Suprapubic skin (tissue), 4 donors: ENCODE measurements around the gene ABCD4. TPM values are rescaled to one million over a fixed set of nuclear protein-coding genes. Genes with fewer than 3 reads are reported as not detected.

Experiments used
- DNase-seq, 2 donors: peaks; one replicate each; pipeline ENCODE4 v3.0.0-alpha.2; 2019; ENCODE audit warnings: low spot score in 2 of 2
- H3K27ac ChIP-seq: fragments of 200-600 bp; sonication (generic); one replicate; pipeline ENCODE4 v1.5.1; 2019
- H3K27me3 ChIP-seq: fragments of 200-600 bp; sonication (generic); one replicate; pipeline ENCODE4 v1.5.1; 2019
- H3K36me3 ChIP-seq: fragments of 200-600 bp; sonication (generic); one replicate; pipeline ENCODE4 v1.5.1; 2019
- H3K4me1 ChIP-seq: fragments of 200-600 bp; sonication (generic); one replicate; pipeline ENCODE4 v1.5.1; 2019
- H3K4me3 ChIP-seq: fragments of 200-600 bp; sonication (generic); one replicate; pipeline ENCODE4 v1.5.1; 2019; ENCODE audit warnings: mild to moderate bottlenecking
- H3K9me3 ChIP-seq: fragments of 200-600 bp; sonication (generic); one replicate; pipeline ENCODE4 v1.5.1; 2019
- EP300 ChIP-seq: sonication (generic); formaldehyde crosslinking; IDR thresholded peaks from one replicate; pipeline ENCODE4 v1.6.1; 2017; ENCODE audit warnings: antibody characterized with exemption
- POLR2A ChIP-seq, 2 donors: fragments of 450-650 bp; IDR thresholded peaks; one replicate each; pipeline ENCODE4 v1.6.1; 2017; ENCODE audit warnings: antibody characterized with exemption in 2 of 2, mild to moderate bottlenecking in 2 of 2, moderate library complexity in 2 of 2
- POLR2AphosphoS5 ChIP-seq, 3 donors: sonication (generic); formaldehyde crosslinking; IDR thresholded peaks; one replicate each; pipeline ENCODE4 v1.6.1; 2017; ENCODE audit warnings: antibody characterized with exemption in 3 of 3
- WGBS: methylation state at CpG from one replicate; pipeline ENCODE4 v1.1.5; 2018; 5-methylcytosine and 5-hydroxymethylcytosine counted together
- total RNA-seq, 4 donors: library from RNA; depleted of rRNA; stranded (reverse); fragments of >200 nt; gene quantifications; one replicate each; pipeline ENCODE4 v1.1.0, GENCODE V29; 2016
- TF ChIP-seq, protein P1 (sequence below), 2 donors: fragments of 200-600 bp in 1 of 2; fragments of 450-650 bp in 1 of 2; sonication (generic) in 1 of 2; IDR thresholded peaks; one replicate each; pipeline ENCODE4 v1.5.1; 2016 to 2019; ENCODE audit warnings: antibody characterized with exemption in 2 of 2, mild to moderate bottlenecking in 1 of 2, moderate library complexity in 1 of 2

ABCD4 gene
- total RNA-seq, 4 donors from 2014 or later = 22.2 to 87.5 (median 43.5) TPM

DNA sequence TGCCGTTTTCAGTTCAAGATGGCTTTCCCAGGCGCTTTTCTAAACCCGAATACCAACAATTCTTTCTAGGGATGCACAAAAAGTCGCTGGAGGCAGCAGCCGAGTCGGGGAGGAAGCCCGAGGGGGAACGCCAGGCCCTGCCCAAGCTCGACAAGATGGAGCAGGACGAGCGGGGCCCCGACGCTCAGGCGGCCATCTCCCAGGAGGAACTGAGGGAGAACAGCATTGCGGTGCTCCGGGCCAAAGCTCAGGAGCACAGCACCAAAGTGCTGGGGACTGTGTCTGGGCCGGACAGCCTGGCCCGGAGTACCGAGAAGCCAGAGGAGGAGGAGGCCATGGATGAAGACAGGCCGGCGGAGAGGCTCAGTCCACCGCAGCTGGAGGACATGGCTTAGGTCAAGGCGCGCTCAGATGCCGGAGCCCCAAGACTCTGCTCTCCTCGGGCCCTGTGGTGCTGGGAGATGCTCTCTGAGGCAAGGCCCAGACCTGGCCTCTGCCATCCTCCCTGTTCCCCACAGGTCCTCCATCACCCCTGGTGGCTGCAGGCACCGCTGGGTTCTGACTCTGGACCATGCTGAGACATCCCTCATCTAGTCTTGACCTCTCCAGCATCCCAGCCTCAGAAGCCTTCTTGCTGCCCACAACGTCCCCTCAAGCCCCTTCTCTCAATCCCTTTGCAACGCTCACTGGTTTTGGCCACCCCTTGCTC lies 42.1 kb downstream of the ABCD4 start:
- H3K9me3 ChIP-seq = no peaks in the 10 kb centered on the region
- no peak overlapping the region for H3K4me3 ChIP-seq
- 85% methylated on average over 28 of the region's 29 CpGs for whole genome bisulfite sequencing
- no peak for DNase-seq
- no peaks in the 10 kb centered on the region for H3K27me3 ChIP-seq
- TF ChIP-seq POLR2AphosphoS5 (IDR thresholded peaks at IDR 0.05) = no peak
- TF ChIP-seq, protein P1, sequence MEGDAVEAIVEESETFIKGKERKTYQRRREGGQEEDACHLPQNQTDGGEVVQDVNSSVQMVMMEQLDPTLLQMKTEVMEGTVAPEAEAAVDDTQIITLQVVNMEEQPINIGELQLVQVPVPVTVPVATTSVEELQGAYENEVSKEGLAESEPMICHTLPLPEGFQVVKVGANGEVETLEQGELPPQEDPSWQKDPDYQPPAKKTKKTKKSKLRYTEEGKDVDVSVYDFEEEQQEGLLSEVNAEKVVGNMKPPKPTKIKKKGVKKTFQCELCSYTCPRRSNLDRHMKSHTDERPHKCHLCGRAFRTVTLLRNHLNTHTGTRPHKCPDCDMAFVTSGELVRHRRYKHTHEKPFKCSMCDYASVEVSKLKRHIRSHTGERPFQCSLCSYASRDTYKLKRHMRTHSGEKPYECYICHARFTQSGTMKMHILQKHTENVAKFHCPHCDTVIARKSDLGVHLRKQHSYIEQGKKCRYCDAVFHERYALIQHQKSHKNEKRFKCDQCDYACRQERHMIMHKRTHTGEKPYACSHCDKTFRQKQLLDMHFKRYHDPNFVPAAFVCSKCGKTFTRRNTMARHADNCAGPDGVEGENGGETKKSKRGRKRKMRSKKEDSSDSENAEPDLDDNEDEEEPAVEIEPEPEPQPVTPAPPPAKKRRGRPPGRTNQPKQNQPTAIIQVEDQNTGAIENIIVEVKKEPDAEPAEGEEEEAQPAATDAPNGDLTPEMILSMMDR (IDR thresholded peaks at IDR 0.05) = no peak
- no peak for TF ChIP-seq EP300
- no peak for TF ChIP-seq POLR2A (IDR thresholded peaks at IDR 0.05)
- no peaks in the 10 kb centered on the region for H3K36me3 ChIP-seq
- peaks cover 32% of the 10 kb centered on the region for H3K4me1 ChIP-seq
- H3K27ac ChIP-seq = no peak overlapping the region

DNA sequence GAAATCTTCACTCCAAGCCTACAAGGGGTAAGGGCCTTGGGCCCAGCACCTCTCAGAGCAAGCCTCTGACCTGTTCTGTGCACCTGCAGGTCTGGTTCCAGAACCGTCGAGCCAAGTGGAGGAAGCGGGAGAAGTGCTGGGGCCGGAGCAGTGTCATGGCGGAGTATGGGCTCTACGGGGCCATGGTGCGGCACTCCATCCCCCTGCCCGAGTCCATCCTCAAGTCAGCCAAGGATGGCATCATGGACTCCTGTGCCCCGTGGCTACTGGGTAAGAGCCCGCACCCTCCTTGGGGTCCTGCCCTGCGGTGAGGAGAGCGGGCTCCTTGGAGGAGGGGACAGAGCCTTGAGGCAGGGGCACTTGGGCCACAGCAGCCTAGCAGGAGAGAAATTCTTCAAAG lies 43.2 kb downstream of the ABCD4 start:
- WGBS = 95% methylated on average over 12 of the region's 12 CpGs
- Histone ChIP-seq H3K9me3 (no peaks in the 10 kb centered on the region), H3K36me3 (no peaks in the 10 kb centered on the region), H3K4me1 (peaks cover 32% of the 10 kb centered on the region), H3K4me3 (no peak overlapping the region), H3K27me3 (no peaks in the 10 kb centered on the region), H3K27ac (no peak overlapping the region)
- TF ChIP-seq EP300 (no peak), POLR2A (IDR thresholded peaks at IDR 0.05) (no peak), POLR2AphosphoS5 (IDR thresholded peaks at IDR 0.05) (no peak)
- TF ChIP-seq, protein P1 (IDR thresholded peaks at IDR 0.05) = no peak
- no peak for DNase-seq

- no peak for DNase-seq
- TF ChIP-seq POLR2AphosphoS5 (IDR thresholded peaks at IDR 0.05) = no peak
- no peak for TF ChIP-seq EP300
- TF ChIP-seq, protein P1 (IDR thresholded peaks at IDR 0.05) = no peak
- no peak for TF ChIP-seq POLR2A (IDR thresholded peaks at IDR 0.05)
- WGBS = 68% methylated on average over 3 of the region's 3 CpGs
- H3K4me1 ChIP-seq = peaks cover 32% of the 10 kb centered on the region
- peak overlapping the region; percentile 79 for H3K4me3 ChIP-seq
- no peaks in the 10 kb centered on the region for H3K9me3 ChIP-seq
- no peaks in the 10 kb centered on the region for H3K36me3 ChIP-seq
- no peak overlapping the region for H3K27ac ChIP-seq
- no peaks in the 10 kb centered on the region for H3K27me3 ChIP-seq
Measured at GRCh38 chr14:74258764-74259035, 44.0 kb downstream of the ABCD4 start.

GRCh38 chr14:74257941-74258763 lies 44.6 kb downstream of the ABCD4 start:
- no peak overlapping the region for H3K27ac ChIP-seq
- TF ChIP-seq POLR2AphosphoS5 (IDR thresholded peaks at IDR 0.05) (no peak), POLR2A (IDR thresholded peaks at IDR 0.05) (no peak), EP300 (no peak)
- TF ChIP-seq, protein P1 (IDR thresholded peaks at IDR 0.05) = no peak
- H3K27me3 ChIP-seq = no peaks in the 10 kb centered on the region
- no peak for DNase-seq
- peak overlapping the region; percentile 79 for H3K4me3 ChIP-seq
- no peaks in the 10 kb centered on the region for H3K9me3 ChIP-seq
- WGBS = 3% methylated on average over 49 of the region's 56 CpGs
- H3K36me3 ChIP-seq = no peaks in the 10 kb centered on the region
- H3K4me1 ChIP-seq = peaks cover 32% of the 10 kb centered on the region
